K562 (cell line): Measurements from ENCODE around the gene DHCR7. TPM values are rescaled to one million over a fixed set of nuclear protein-coding genes. Genes with fewer than 3 reads are reported as not detected.

Experiments
- ATAC-seq: fragments of 200-7000 bp; cut with Tn5 transposase; 3 replicates; pipeline ENCODE4 v1.9.1; 2020; ENCODE audit warnings: moderate library complexity
- BruUV-seq: library from RNA; stranded (reverse); fragments of 400-500 nt; replicated peaks from 2 replicates; lab custom pipeline; 2021; lab: Mats Ljungman, UMichigan
- CTCF ChIA-PET: fragments of 300-600 bp; formaldehyde crosslinking; extraction: SDS; loops from one replicate; lab custom pipeline; 2021; ENCODE audit warnings: low intra/inter-chr PET ratio; lab: Yijun Ruan, JAX
- POLR2A ChIA-PET: fragments of 300-600, 350-650 bp; sonication (Branson Sonifier 250); formaldehyde crosslinking; extraction: SDS; loops from one replicate; lab custom pipeline; 2021; ENCODE audit warnings: antibody characterized with exemption, inconsistent platforms; lab: Yijun Ruan, JAX
- DNase-seq, 4 experiments: peaks; one replicate each; pipeline versions ENCODE4 v3.0.0 to v3.0.0-alpha.2; 2011 to 2018; ENCODE audit warnings: low spot score in 3 of 4, mixed read lengths in 3 of 4; ENCODE audit errors: extremely low read depth in 1 of 4
- FAIRE-seq: peaks from 2 replicates; lab custom pipeline; 2011; peaks lifted over from hg19 to GRCh38; lab: Jason Lieb, UNC
- H2AFZ ChIP-seq: 2 replicates; pipeline ENCODE4 v1.6.0; 2011; ENCODE audit warnings: low read depth, low read length, control low read depth, inconsistent platforms
- H3K27ac ChIP-seq: fragments of 200-600 bp; 3 replicates; pipeline ENCODE4 v1.8.0; 2011; ENCODE audit warnings: low read depth, mild to moderate bottlenecking, control low read depth, inconsistent platforms, low read length, moderate library complexity, mixed read lengths; ENCODE audit errors: extremely low read depth
- H3K27me3 ChIP-seq, 2 experiments: fragments of 300-600 bp in 1 of 2; 2 replicates in 1 of 2; 3 replicates in 1 of 2; pipeline versions ENCODE4 v1.6.0 to v1.8.0; 2011; ENCODE audit warnings: inconsistent platforms in 2 of 2, low read length in 2 of 2, mild to moderate bottlenecking in 1 of 2, mixed read lengths in 1 of 2, moderate library complexity in 1 of 2; ENCODE audit not compliant: control insufficient read depth in 2 of 2, insufficient read depth in 2 of 2
- H3K36me3 ChIP-seq: fragments of 300-600 bp; 3 replicates; pipeline ENCODE4 v1.8.0; 2011; ENCODE audit warnings: mild to moderate bottlenecking, low read length, inconsistent platforms; ENCODE audit not compliant: control insufficient read depth, insufficient read depth
- H3K4me1 ChIP-seq, 2 experiments: fragments of 200-600 bp in 1 of 2; replicated peaks in 1 of 2; 2 replicates in 1 of 2; 3 replicates in 1 of 2; pipeline versions ENCODE4 v1.5.1 to v1.8.0; 2011; ENCODE audit warnings: inconsistent platforms in 2 of 2, low read length in 2 of 2, mild to moderate bottlenecking in 1 of 2, mixed read lengths in 1 of 2, moderate library complexity in 1 of 2; ENCODE audit not compliant: control insufficient read depth in 2 of 2, insufficient read depth in 2 of 2
- H3K4me2 ChIP-seq: 2 replicates; pipeline ENCODE4 v1.6.1; 2011; ENCODE audit warnings: low read length, control low read depth, inconsistent platforms, mixed read lengths; ENCODE audit not compliant: insufficient read depth
- H3K4me3 ChIP-seq: fragments of 200-600 bp; sonication (generic), shearing (Covaris generic); 2 replicates; pipeline ENCODE4 v1.5.1; 2016; ENCODE audit warnings: control low read depth, inconsistent platforms
- H3K79me2 ChIP-seq: fragments of 200-600 bp; 3 replicates; pipeline ENCODE4 v1.8.0; 2011; ENCODE audit warnings: low read length, inconsistent platforms; ENCODE audit not compliant: control insufficient read depth, insufficient read depth
- H3K9ac ChIP-seq, 2 experiments: 2 replicates each; pipeline versions ENCODE4 v1.6.0 to v1.6.1; 2011; ENCODE audit warnings: low read depth in 2 of 2, low read length in 2 of 2, control low read depth in 1 of 2, inconsistent platforms in 1 of 2, mild to moderate bottlenecking in 1 of 2, mixed read lengths in 1 of 2; ENCODE audit not compliant: insufficient read depth in 1 of 2
- H3K9me1 ChIP-seq: one replicate; pipeline ENCODE4 v1.6.0; 2011; ENCODE audit warnings: inconsistent platforms, mild to moderate bottlenecking, low read length, moderate library complexity; ENCODE audit not compliant: control insufficient read depth, insufficient read depth
- H3K9me3 ChIP-seq: replicated peaks from 2 replicates; pipeline ENCODE4 v1.5.1; 2011; ENCODE audit warnings: low read depth, low read length, inconsistent platforms; ENCODE audit not compliant: control insufficient read depth, insufficient read depth
- H4K20me1 ChIP-seq: replicated peaks from 2 replicates; pipeline ENCODE4 v1.6.1; 2011; ENCODE audit warnings: low read length, inconsistent platforms, mixed read lengths; ENCODE audit not compliant: control insufficient read depth, insufficient read depth
- CBX1 ChIP-seq: sonication (generic); IDR thresholded peaks from 2 replicates; pipeline ENCODE4 v1.6.1; 2016; ENCODE audit warnings: antibody characterized with exemption, low read depth, mild to moderate bottlenecking
- HDAC1 ChIP-seq, 2 experiments: fragments of 450-650 bp; IDR thresholded peaks; 2 replicates each; pipeline ENCODE4 v1.6.1; 2016 to 2017; ENCODE audit warnings: inconsistent platforms in 1 of 2, mild to moderate bottlenecking in 1 of 2, moderate library complexity in 1 of 2
- ILF3 ChIP-seq: fragments of 450-650 bp; IDR thresholded peaks from 2 replicates; pipeline ENCODE4 v1.6.1; 2018; ENCODE audit warnings: antibody characterized with exemption, mild to moderate bottlenecking, moderate library complexity, borderline replicate concordance
- PCBP1 ChIP-seq: fragments of 200-400 bp; formaldehyde crosslinking; IDR thresholded peaks from 2 replicates; pipeline ENCODE4 v1.6.1; 2018; ENCODE audit warnings: mild to moderate bottlenecking, low read depth, low read length; ENCODE audit not compliant: poor library complexity, severe bottlenecking
- PHTF2 ChIP-seq: fragments of 250-450 bp; sonication (Bioruptor Pico); IDR thresholded peaks from 2 replicates; pipeline ENCODE4 v1.5.0; 2021; ENCODE audit warnings: mild to moderate bottlenecking
- RAD21 ChIP-seq, 2 experiments: fragments of 250-450 bp in 1 of 2; fragments of 450-650 bp in 1 of 2; sonication (Bioruptor Pico) in 1 of 2; formaldehyde crosslinking in 1 of 2; IDR thresholded peaks in 1 of 2; conservative IDR thresholded peaks in 1 of 2; 2 replicates each; pipeline versions ENCODE4 v1.4.0 to v1.8.0; 2020 to 2022; ENCODE audit warnings: mild to moderate bottlenecking in 2 of 2, moderate library complexity in 1 of 2
- RBM34 ChIP-seq: fragments of 200-400 bp; formaldehyde crosslinking; IDR thresholded peaks from 2 replicates; pipeline ENCODE4 v1.6.1; 2018; ENCODE audit warnings: low read length, borderline replicate concordance; ENCODE audit not compliant: insufficient read depth
- ZBTB1 ChIP-seq: sonication (generic); formaldehyde crosslinking; IDR thresholded peaks from 2 replicates; pipeline ENCODE4 v1.8.1; 2023; ENCODE audit warnings: missing genetic modification reagents, low read depth, mild to moderate bottlenecking, borderline replicate concordance
- WGBS: fragments of 100-300 bp; shearing (Covaris generic); methylation state at CpG from one replicate; pipeline ENCODE4 v1.1.6; 2016; ENCODE audit warnings: low coverage, mixed read lengths; ENCODE audit not compliant: insufficient coverage; ENCODE audit errors: missing lambda C conversion rate; 5-methylcytosine and 5-hydroxymethylcytosine counted together
- in situ Hi-C: fragments of 300-500 bp; cut with MboI; formaldehyde crosslinking; loops from 4 replicates; pipeline ENCODE4 v1.15.0; 2018; ENCODE audit warnings: inconsistent platforms, mixed read lengths
- intact Hi-C: fragments of 100-400 bp; cut with micrococcal nuclease; formaldehyde crosslinking; loops from 2 replicates; pipeline ENCODE4 v1.14.2; 2022
- polyA plus RNA-seq, 8 experiments: library from polyadenylated mRNA; depleted of rRNA in 4 of 8; stranded (reverse) in 5 of 8; unstranded in 3 of 8; fragments of >200 nt; fragmentation: Nextera tagmentation in 2 of 8; fragmentation: Illumina TruSeq in 1 of 8; extraction: Ambion mirVana in 2 of 8; extraction: Trizol in 1 of 8; gene quantifications; 2 replicates each; pipeline versions ENCODE4 v1.2.1 to v1.2.3, GENCODE V29; 2011 to 2014; ENCODE audit warnings: inconsistent platforms in 1 of 8, missing spikeins in 1 of 8
- total RNA-seq, 7 experiments: library from RNA; depleted of rRNA in 6 of 7; stranded (reverse); fragments of >200 nt in 6 of 7; fragmentation: Illumina TruSeq in 2 of 7; extraction: Trizol in 2 of 7; gene quantifications; 2 replicates each; pipeline versions ENCODE4 v1.2.1 to v1.2.3, GENCODE V29; 2011 to 2021; ENCODE audit warnings: low replicate concordance in 1 of 7
- TF ChIP-seq, protein P1 (sequence below): IDR thresholded peaks from 3 replicates; pipeline ENCODE4 v1.6.1; 2011; ENCODE audit warnings: borderline replicate concordance, mild to moderate bottlenecking; ENCODE audit not compliant: insufficient read length, insufficient read depth
- TF ChIP-seq, protein P2 (sequence below): fragments of 250-450 bp; sonication (Bioruptor Pico); IDR thresholded peaks from 2 replicates; pipeline ENCODE4 v1.8.0; 2021; ENCODE audit warnings: borderline replicate concordance, mild to moderate bottlenecking, moderate library complexity; ENCODE audit not compliant: poor library complexity, severe bottlenecking
- TF ChIP-seq, protein P3 (sequence below): fragments of 250-450 bp; sonication (Bioruptor Pico); IDR thresholded peaks from 2 replicates; pipeline ENCODE4 v1.5.1; 2021; ENCODE audit warnings: mild to moderate bottlenecking
- TF ChIP-seq, protein P4 (sequence below): fragments of 450-650 bp; IDR thresholded peaks from 2 replicates; pipeline ENCODE4 v1.6.1; 2017; ENCODE audit warnings: mild to moderate bottlenecking, moderate library complexity

DHCR7 gene
- total and polyA plus RNA-seq, 9 of the 15 experiments (the other 6 are each of a cell fraction or from before 2014, with no cell fraction given): 8.4 to 192 (median 82.4) TPM

DNA sequence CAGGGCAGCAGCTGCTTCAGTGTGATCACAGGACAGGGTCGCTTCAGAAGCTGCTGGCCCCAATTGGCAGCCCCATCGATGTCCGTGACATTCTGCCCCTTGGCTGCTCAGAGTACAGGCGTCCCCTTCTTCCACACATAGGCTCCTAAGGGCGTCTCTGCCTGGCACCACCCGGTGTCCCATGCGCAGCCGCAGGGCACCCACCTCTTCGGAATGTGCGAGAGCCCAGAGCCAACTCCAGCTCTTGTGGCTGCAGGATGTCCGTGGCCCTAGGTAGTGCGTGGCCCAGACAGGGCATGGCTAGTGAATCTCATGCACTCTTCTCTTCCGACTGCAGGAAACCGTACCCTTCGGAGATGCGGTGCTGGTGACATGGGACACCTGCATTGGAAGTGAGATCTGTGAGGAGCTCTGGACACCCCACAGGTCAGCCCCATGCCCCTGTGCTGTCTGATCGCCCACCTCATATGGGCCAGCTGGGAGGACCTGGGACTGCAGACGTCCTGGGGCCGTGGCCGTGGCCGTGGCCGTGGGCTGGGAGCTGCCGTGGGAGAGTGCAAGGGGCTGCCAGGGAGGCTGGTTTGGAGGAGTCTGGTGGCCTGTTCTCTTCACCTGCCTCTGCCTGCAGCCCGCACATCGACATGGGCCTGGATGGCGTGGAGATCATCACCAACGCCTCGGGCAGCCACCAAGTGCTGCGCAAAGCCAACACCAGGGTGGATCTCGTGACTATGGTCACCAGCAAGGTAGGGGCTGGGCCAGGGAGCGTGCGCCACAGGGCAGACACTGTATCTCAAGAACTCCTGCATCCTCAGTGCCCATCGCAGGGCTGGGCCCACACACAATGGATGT is 25.0 kb upstream of the DHCR7 start:
- H3K9me1 ChIP-seq: no peaks in the 10 kb centered on the region
- no peak overlapping the region for H3K9ac ChIP-seq
- POLR2A ChIA-PET: interaction anchor here (1.1 kb wide), 1 partner anchor 15 kb away, joined by 3 read pairs; no protein-coding TSS in a partner anchor
- no peak overlapping the region for H3K27ac ChIP-seq
- H4K20me1 ChIP-seq: no peaks in the 10 kb centered on the region
- peaks cover 50% of the 10 kb centered on the region; the same call in 2 of the 3 replicates for H3K36me3 ChIP-seq
- H3K4me3 ChIP-seq: no peak overlapping the region
- no peak overlapping the region for H3K4me2 ChIP-seq
- H3K27me3 ChIP-seq: no peaks in the 10 kb centered on the region
- no TSS peak for BruUV-seq
- H3K4me1 ChIP-seq: peaks cover 0 to 5% of the 10 kb centered on the region in 2 experiments; a peak in 1 of 5 replicates
- no peak for FAIRE-seq
- TF ChIP-seq, protein P1, sequence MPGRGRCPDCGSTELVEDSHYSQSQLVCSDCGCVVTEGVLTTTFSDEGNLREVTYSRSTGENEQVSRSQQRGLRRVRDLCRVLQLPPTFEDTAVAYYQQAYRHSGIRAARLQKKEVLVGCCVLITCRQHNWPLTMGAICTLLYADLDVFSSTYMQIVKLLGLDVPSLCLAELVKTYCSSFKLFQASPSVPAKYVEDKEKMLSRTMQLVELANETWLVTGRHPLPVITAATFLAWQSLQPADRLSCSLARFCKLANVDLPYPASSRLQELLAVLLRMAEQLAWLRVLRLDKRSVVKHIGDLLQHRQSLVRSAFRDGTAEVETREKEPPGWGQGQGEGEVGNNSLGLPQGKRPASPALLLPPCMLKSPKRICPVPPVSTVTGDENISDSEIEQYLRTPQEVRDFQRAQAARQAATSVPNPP: no peak
- TF ChIP-seq PHTF2: no peak
- TF ChIP-seq CBX1: no peak
- TF ChIP-seq HDAC1 (IDR thresholded peaks at IDR 0.05): no peak
- no peak for TF ChIP-seq RAD21 (CRISPR knock-in tag; conservative IDR thresholded peaks at IDR 0.05 in 1 of 2, IDR thresholded peaks at IDR 0.05 in 1 of 2)
- TF ChIP-seq, protein P2, sequence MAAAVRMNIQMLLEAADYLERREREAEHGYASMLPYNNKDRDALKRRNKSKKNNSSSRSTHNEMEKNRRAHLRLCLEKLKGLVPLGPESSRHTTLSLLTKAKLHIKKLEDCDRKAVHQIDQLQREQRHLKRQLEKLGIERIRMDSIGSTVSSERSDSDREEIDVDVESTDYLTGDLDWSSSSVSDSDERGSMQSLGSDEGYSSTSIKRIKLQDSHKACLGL (CRISPR knock-in tag): no peak
- TF ChIP-seq, protein P3, sequence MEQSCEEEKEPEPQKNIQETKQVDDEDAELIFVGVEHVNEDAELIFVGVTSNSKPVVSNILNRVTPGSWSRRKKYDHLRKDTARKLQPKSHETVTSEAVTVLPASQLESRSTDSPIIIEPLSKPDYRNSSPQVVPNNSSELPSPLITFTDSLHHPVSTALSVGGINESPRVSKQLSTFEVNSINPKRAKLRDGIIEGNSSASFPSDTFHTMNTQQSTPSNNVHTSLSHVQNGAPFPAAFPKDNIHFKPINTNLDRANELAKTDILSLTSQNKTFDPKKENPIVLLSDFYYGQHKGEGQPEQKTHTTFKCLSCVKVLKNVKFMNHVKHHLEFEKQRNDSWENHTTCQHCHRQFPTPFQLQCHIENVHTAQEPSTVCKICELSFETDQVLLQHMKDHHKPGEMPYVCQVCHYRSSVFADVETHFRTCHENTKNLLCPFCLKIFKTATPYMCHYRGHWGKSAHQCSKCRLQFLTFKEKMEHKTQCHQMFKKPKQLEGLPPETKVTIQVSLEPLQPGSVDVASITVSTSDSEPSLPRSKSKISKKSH (CRISPR knock-in tag): no peak
- TF ChIP-seq, protein P4, sequence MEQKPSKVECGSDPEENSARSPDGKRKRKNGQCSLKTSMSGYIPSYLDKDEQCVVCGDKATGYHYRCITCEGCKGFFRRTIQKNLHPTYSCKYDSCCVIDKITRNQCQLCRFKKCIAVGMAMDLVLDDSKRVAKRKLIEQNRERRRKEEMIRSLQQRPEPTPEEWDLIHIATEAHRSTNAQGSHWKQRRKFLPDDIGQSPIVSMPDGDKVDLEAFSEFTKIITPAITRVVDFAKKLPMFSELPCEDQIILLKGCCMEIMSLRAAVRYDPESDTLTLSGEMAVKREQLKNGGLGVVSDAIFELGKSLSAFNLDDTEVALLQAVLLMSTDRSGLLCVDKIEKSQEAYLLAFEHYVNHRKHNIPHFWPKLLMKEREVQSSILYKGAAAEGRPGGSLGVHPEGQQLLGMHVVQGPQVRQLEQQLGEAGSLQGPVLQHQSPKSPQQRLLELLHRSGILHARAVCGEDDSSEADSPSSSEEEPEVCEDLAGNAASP: no peak
- no peak for TF ChIP-seq ZBTB1 (CRISPR knock-in tag)
- TF ChIP-seq ILF3: no peak
- TF ChIP-seq RBM34: no peak
- no peak for TF ChIP-seq PCBP1
- no peak overlapping the region for H2AFZ ChIP-seq
- no peaks in the 10 kb centered on the region for H3K9me3 ChIP-seq
- 95% methylated on average over 30 of the region's 33 CpGs for WGBS
- CTCF ChIA-PET: no interaction called here
- ATAC-seq: no peak
- no peaks in the 10 kb centered on the region for H3K79me2 ChIP-seq
- no peak for DNase-seq
- intact Hi-C loops (no loop called here), in situ Hi-C loops (no loop called here)
